Neural crest cell (in vitro differentiated cells): ENCODE data around the gene KRT35. TPM values are rescaled to one million over a fixed set of nuclear protein-coding genes. Genes with fewer than 3 reads are reported as not detected.

ENCODE experiments used
- DNase-seq: peaks from one replicate; pipeline ENCODE4 v3.0.0; 2021; ENCODE audit warnings: low read depth, mixed read lengths, low spot score
- H3K27ac Mint-ChIP-seq: one replicate; pipeline ENCODE4 v1.8.0; 2021; ENCODE audit warnings: mild to moderate bottlenecking, mixed read lengths; ENCODE audit not compliant: unreplicated experiment
- H3K27me3 Mint-ChIP-seq: 2 replicates; pipeline ENCODE4 v1.8.0; 2021; ENCODE audit warnings: low read depth, mild to moderate bottlenecking, mixed read lengths
- H3K36me3 Mint-ChIP-seq: 2 replicates; pipeline ENCODE4 v1.8.0; 2021; ENCODE audit warnings: low read depth, mild to moderate bottlenecking, mixed read lengths
- H3K4me1 Mint-ChIP-seq: 2 replicates; pipeline ENCODE4 v1.8.0; 2021; ENCODE audit warnings: mixed read lengths
- H3K4me3 Mint-ChIP-seq: one replicate; pipeline ENCODE4 v1.8.0; 2021; ENCODE audit warnings: mild to moderate bottlenecking, mixed read lengths
- H3K9me3 Mint-ChIP-seq: 2 replicates; pipeline ENCODE4 v1.8.0; 2021; ENCODE audit warnings: mixed read lengths
- CTCF ChIP-seq: fragments of 200-600 bp; sonication (generic); conservative IDR thresholded peaks from 2 replicates; pipeline ENCODE4 v1.5.0; 2021; ENCODE audit warnings: antibody characterized with exemption, mild to moderate bottlenecking
- total RNA-seq: library from RNA; stranded (reverse); gene quantifications from 2 replicates; pipeline ENCODE4 v1.2.1, GENCODE V29; 2021

The KRT35 gene
- total RNA-seq, 1 donor from 2014 or later: not detected

GRCh38 chr17:41466988-41467387 is 14.0 kb downstream of the KRT35 start, which contains the start of gene KRT32:
Gene KRT32, minus strand, starts transcription at chr17:41467386. Its CDS starts 61 bp downstream, at chr17:41467325.
- Mint-ChIP-seq H3K9me3 (peaks cover 7% of the 10 kb centered on the region), H3K27me3 (peaks cover 5% of the 10 kb centered on the region), H3K36me3 (no peaks in the 10 kb centered on the region), H3K27ac (no peak within 1 kb of the TSS), H3K4me3 (no peak within 1 kb of the TSS), H3K4me1 (no peaks in the 10 kb centered on the region)
- no peak for DNase-seq
- TF ChIP-seq CTCF: no peak

GRCh38 chr17:41464682-41465081 is 16.3 kb downstream of the KRT35 start:
- Mint-ChIP-seq H3K4me1 (no peaks in the 10 kb centered on the region), H3K27ac (no peak overlapping the region), H3K9me3 (peaks cover 3% of the 10 kb centered on the region), H3K36me3 (no peaks in the 10 kb centered on the region), H3K27me3 (no peaks in the 10 kb centered on the region), H3K4me3 (no peak overlapping the region)
- no peak for DNase-seq
- no peak for TF ChIP-seq CTCF

- Mint-ChIP-seq H3K36me3 (no peaks in the 10 kb centered on the region), H3K9me3 (peaks cover 3% of the 10 kb centered on the region), H3K4me1 (no peaks in the 10 kb centered on the region), H3K27me3 (no peaks in the 10 kb centered on the region), H3K27ac (no peak overlapping the region), H3K4me3 (no peak overlapping the region)
- DNase-seq: no peak
- TF ChIP-seq CTCF: no peak
Measured at GRCh38 chr17:41464173-41464572, 16.8 kb downstream of the KRT35 start.

- Mint-ChIP-seq H3K4me3 (no peak overlapping the region), H3K36me3 (no peaks in the 10 kb centered on the region), H3K27me3 (no peaks in the 10 kb centered on the region), H3K4me1 (no peaks in the 10 kb centered on the region), H3K9me3 (peaks cover 3% of the 10 kb centered on the region), H3K27ac (no peak overlapping the region)
- no peak for TF ChIP-seq CTCF
- no peak for DNase-seq
Measured at GRCh38 chr17:41463746-41464145, 17.2 kb downstream of the KRT35 start.

GRCh38 chr17:41462705-41463104 is 18.2 kb downstream of the KRT35 start:
- no peak for TF ChIP-seq CTCF
- Mint-ChIP-seq H3K9me3 (peaks cover 1% of the 10 kb centered on the region), H3K36me3 (no peaks in the 10 kb centered on the region), H3K4me3 (no peak overlapping the region), H3K4me1 (no peaks in the 10 kb centered on the region), H3K27ac (no peak overlapping the region), H3K27me3 (no peaks in the 10 kb centered on the region)
- DNase-seq: no peak

GRCh38 chr17:41457676-41458075 is 23.3 kb downstream of the KRT35 start:
- DNase-seq: no peak
- no peak for TF ChIP-seq CTCF
- Mint-ChIP-seq H3K4me1 (no peaks in the 10 kb centered on the region), H3K36me3 (no peaks in the 10 kb centered on the region), H3K4me3 (no peak overlapping the region), H3K9me3 (no peaks in the 10 kb centered on the region), H3K27ac (no peak overlapping the region), H3K27me3 (no peaks in the 10 kb centered on the region)
